ENCODE data around the gene PRMT2.

- TF ChIP-seq CTCF (IDR thresholded peaks at IDR 0.05) (no peak), POLR2A (IDR thresholded peaks at IDR 0.05) (no peak)
These were observed 35.2 kb upstream of the PRMT2 start for GRCh38 chr21:46600305-46600704.

All from prostate gland (tissue), 2 donors.